ENCODE results near the gene IGF1.

The IGF1 gene

DNA sequence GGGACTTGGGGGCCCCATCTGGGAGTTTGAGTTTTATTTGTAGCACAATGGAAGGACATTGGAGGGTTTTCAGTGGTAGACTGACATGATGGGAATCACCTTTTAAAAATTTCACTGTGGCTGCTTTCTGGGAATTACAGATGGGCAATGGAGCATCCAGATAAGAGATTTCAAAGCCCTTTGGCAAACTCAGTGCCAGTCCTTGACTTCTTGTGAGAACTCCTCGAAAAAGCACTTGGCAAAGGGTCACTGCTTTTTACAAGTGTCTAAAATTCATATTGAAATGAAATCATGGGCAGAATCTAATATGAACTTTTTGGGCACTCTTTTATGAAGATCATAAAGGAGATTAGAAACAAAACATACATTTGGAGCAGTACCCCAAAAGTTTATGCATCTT, 34.3 kb upstream of the IGF1 start:
- TF ChIP-seq, protein P1, sequence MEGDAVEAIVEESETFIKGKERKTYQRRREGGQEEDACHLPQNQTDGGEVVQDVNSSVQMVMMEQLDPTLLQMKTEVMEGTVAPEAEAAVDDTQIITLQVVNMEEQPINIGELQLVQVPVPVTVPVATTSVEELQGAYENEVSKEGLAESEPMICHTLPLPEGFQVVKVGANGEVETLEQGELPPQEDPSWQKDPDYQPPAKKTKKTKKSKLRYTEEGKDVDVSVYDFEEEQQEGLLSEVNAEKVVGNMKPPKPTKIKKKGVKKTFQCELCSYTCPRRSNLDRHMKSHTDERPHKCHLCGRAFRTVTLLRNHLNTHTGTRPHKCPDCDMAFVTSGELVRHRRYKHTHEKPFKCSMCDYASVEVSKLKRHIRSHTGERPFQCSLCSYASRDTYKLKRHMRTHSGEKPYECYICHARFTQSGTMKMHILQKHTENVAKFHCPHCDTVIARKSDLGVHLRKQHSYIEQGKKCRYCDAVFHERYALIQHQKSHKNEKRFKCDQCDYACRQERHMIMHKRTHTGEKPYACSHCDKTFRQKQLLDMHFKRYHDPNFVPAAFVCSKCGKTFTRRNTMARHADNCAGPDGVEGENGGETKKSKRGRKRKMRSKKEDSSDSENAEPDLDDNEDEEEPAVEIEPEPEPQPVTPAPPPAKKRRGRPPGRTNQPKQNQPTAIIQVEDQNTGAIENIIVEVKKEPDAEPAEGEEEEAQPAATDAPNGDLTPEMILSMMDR (IDR thresholded peaks at IDR 0.05; ENCODE audit: low read depth, low read length, missing control alignments), result no peak
- no peak for DNase-seq (ENCODE audit: low read depth)
- H3K4me3 ChIP-seq (ENCODE audit: low read depth, low read length), result no peak overlapping the region

- no peak overlapping the region for H3K4me3 ChIP-seq (ENCODE audit: low read depth, low read length)
- TF ChIP-seq, protein P1 (IDR thresholded peaks at IDR 0.05; ENCODE audit: low read depth, low read length, missing control alignments), result no peak
- no peak for DNase-seq (ENCODE audit: low read depth)
These were observed 33.4 kb upstream of the IGF1 start for GRCh38 chr12:102513739-102514138.

GRCh38 chr12:102513272-102513671, 32.9 kb upstream of the IGF1 start:
- TF ChIP-seq, protein P1 (IDR thresholded peaks at IDR 0.05; ENCODE audit: low read depth, low read length, missing control alignments), result no peak
- no peak overlapping the region for H3K4me3 ChIP-seq (ENCODE audit: low read depth, low read length)
- DNase-seq (ENCODE audit: low read depth), result peak; percentile 42

- TF ChIP-seq, protein P1 (IDR thresholded peaks at IDR 0.05; ENCODE audit: low read depth, low read length, missing control alignments), result no peak
- no peak for DNase-seq (ENCODE audit: low read depth)
- H3K4me3 ChIP-seq (ENCODE audit: low read depth, low read length), result no peak overlapping the region
These were observed 32.2 kb upstream of the IGF1 start for GRCh38 chr12:102512523-102512922.

DNA sequence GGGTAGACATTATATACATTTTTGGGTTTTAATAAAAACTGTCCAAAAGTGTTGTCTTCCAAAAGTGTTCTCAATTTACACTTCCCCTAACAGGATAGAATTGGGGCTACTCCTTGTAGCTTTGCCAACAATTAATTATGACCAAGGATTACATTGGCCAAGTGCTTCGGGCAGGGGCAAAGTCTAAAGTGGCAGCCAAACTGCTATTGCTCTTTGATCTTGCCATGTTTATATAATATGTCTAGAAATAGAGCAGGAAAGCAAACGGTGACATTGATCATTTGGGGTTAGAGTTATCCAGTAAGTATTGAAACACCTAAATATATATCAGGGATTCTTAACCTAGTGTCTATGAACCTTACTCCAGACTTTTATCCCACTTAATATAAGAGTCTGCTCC, 31.2 kb upstream of the IGF1 start:
- no peak overlapping the region for H3K4me3 ChIP-seq (ENCODE audit: low read depth, low read length)
- TF ChIP-seq, protein P1 (IDR thresholded peaks at IDR 0.05; ENCODE audit: low read depth, low read length, missing control alignments), result no peak
- no peak for DNase-seq (ENCODE audit: low read depth)

GRCh38 chr12:102510463-102510862, 30.1 kb upstream of the IGF1 start:
- DNase-seq (ENCODE audit: low read depth), result no peak
- TF ChIP-seq, protein P1 (IDR thresholded peaks at IDR 0.05; ENCODE audit: low read depth, low read length, missing control alignments), result no peak
- H3K4me3 ChIP-seq (ENCODE audit: low read depth, low read length), result no peak overlapping the region

DNA sequence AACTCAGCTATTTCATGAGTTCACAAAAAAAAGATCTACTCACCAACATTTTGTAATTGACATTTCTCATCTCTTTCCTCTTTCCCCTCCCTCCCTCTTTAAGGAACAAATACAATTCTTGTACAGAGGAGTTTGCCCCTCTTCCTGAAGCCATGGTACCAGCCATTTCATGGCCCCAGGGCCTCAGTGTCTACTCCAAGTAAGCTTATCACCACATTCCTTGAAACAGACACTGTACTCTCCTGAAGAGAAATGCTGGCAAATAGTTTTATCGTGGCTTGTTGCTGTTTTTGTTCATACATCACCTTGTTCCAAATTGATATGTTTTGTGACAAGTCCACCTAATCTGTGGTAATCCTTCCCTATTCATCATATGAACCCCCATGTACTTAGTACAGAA, 29.7 kb upstream of the IGF1 start:
- no peak for DNase-seq (ENCODE audit: low read depth)
- TF ChIP-seq, protein P1 (IDR thresholded peaks at IDR 0.05; ENCODE audit: low read depth, low read length, missing control alignments), result no peak

More for the DNA sequence above, 29.7 kb upstream of the IGF1 start:
- H3K4me3 ChIP-seq (ENCODE audit: low read depth, low read length), result no peak overlapping the region
